PC-3 (cell line): ENCODE data around the gene MRO. TPM values are rescaled to one million over a fixed set of nuclear protein-coding genes. Genes with fewer than 3 reads are reported as not detected.

Experiments used
- ATAC-seq: fragments of 200-7000 bp; cut with Tn5 transposase; 2 replicates; pipeline ENCODE4 v1.9.1; 2020; ENCODE audit warnings: mild to moderate bottlenecking, moderate library complexity
- BruUV-seq: library from RNA; stranded (reverse); fragments of 400-500 nt; replicated peaks from 2 replicates; lab custom pipeline; 2021; lab: Mats Ljungman, UMichigan
- CTCF ChIA-PET: fragments of 300-600 bp; sonication (Branson Sonifier 250); formaldehyde crosslinking; loops from one replicate; lab custom pipeline; 2022; ENCODE audit warnings: antibody characterized with exemption; lab: Charles Lee
- POLR2A ChIA-PET: fragments of 300-600 bp; sonication (Branson Sonifier 250); formaldehyde crosslinking; loops from one replicate; lab custom pipeline; 2022; ENCODE audit warnings: antibody characterized with exemption; ENCODE audit not compliant: unreplicated experiment; lab: Charles Lee
- DNase-seq: peaks from one replicate; pipeline ENCODE4 v3.0.0-alpha.2; 2015
- H2AFZ ChIP-seq: fragments of 300-600 bp; sonication (generic); 2 replicates; pipeline ENCODE4 v1.6.0; 2016; ENCODE audit warnings: antibody characterized with exemption, low read length
- H3F3A ChIP-seq: fragments of 300-600 bp; sonication (generic); one replicate; pipeline ENCODE4 v1.6.0; 2017; ENCODE audit warnings: antibody characterized with exemption, low read length, control low read depth, mild to moderate bottlenecking; ENCODE audit not compliant: unreplicated experiment
- H3K27ac ChIP-seq: fragments of 300-600 bp; sonication (generic); 2 replicates; pipeline ENCODE4 v1.5.1; 2016; ENCODE audit warnings: mild to moderate bottlenecking, low read length
- H3K27me3 ChIP-seq: fragments of 300-600 bp; sonication (generic); 2 replicates; pipeline ENCODE4 v1.6.1; 2016; ENCODE audit warnings: low read length, mixed read lengths
- H3K36me3 ChIP-seq: fragments of 300-600 bp; sonication (generic); 2 replicates; pipeline ENCODE4 v1.6.1; 2016; ENCODE audit warnings: low read depth, mixed run types, low read length, mixed read lengths
- H3K4me1 ChIP-seq: fragments of 300-600 bp; sonication (generic); 2 replicates; pipeline ENCODE4 v1.5.1; 2016; ENCODE audit warnings: low read length; ENCODE audit not compliant: insufficient read depth
- H3K4me2 ChIP-seq: fragments of 300-600 bp; sonication (generic); 2 replicates; pipeline ENCODE4 v1.6.0; 2016; ENCODE audit warnings: low read length
- H3K4me3 ChIP-seq: fragments of 300-600 bp; sonication (generic); 2 replicates; pipeline ENCODE4 v1.5.1; 2016; ENCODE audit warnings: mild to moderate bottlenecking, low read length, mixed read lengths
- H3K79me2 ChIP-seq: fragments of 300-600 bp; sonication (generic); 2 replicates; pipeline ENCODE4 v1.6.1; 2017; ENCODE audit warnings: low read length, mixed read lengths
- H3K9ac ChIP-seq: fragments of 300-600 bp; sonication (generic); 2 replicates; pipeline ENCODE4 v1.6.0; 2016; ENCODE audit warnings: mild to moderate bottlenecking, low read length
- H3K9me2 ChIP-seq: fragments of 300-600 bp; sonication (generic); replicated peaks from 2 replicates; pipeline ENCODE4 v1.6.1; 2016; ENCODE audit warnings: mixed run types, low read length, mixed read lengths
- H3K9me3 ChIP-seq: fragments of 300-600 bp; sonication (generic); 2 replicates; pipeline ENCODE4 v1.6.1; 2016; ENCODE audit warnings: low read length, mixed read lengths
- H4K20me1 ChIP-seq: fragments of 300-600 bp; sonication (generic); 2 replicates; pipeline ENCODE4 v1.6.1; 2016; ENCODE audit warnings: low read length, mixed read lengths
- CTCF ChIP-seq: fragments of 300-600 bp; sonication (generic); conservative IDR thresholded peaks from 2 replicates; pipeline ENCODE4 v1.5.1; 2017; ENCODE audit warnings: antibody characterized with exemption, low read depth, mild to moderate bottlenecking, low read length
- EZH2 ChIP-seq: fragments of 300-600 bp; sonication (generic); IDR thresholded peaks from one replicate; pipeline ENCODE4 v1.6.1; 2017; ENCODE audit warnings: antibody characterized with exemption, mild to moderate bottlenecking, low read length; ENCODE audit not compliant: unreplicated experiment
- EZH2phosphoT487 ChIP-seq: fragments of 300-600 bp; sonication (generic); IDR thresholded peaks from 2 replicates; pipeline ENCODE4 v1.6.1; 2018; ENCODE audit warnings: mild to moderate bottlenecking, antibody characterized with exemption, low read length, borderline replicate concordance
- intact Hi-C: fragments of 100-400 bp; cut with micrococcal nuclease; formaldehyde crosslinking; loops from 2 replicates; pipeline ENCODE4 v1.9.0; 2023
- total RNA-seq: library from RNA; depleted of rRNA; stranded (reverse); fragments of >200 nt; gene quantifications from 2 replicates; pipeline ENCODE4 v1.2.3, GENCODE V29; 2014

MRO gene
- total RNA-seq, 1 experiment from 2014 or later: 0.55 TPM

- Histone ChIP-seq H3K9me2 (no peaks in the 10 kb centered on the region), H3K9me3 (no peaks in the 10 kb centered on the region), H3K4me3 (no peak overlapping the region), H3K9ac (no peak overlapping the region), H2AFZ (no peak overlapping the region), H3K27me3 (no peaks in the 10 kb centered on the region), H3K27ac (no peak overlapping the region), H3K4me1 (peaks cover 4% of the 10 kb centered on the region; the same call in 1 of the 2 replicates), H4K20me1 (no peaks in the 10 kb centered on the region), H3F3A (no peaks in the 10 kb centered on the region), H3K4me2 (no peak overlapping the region), H3K36me3 (no peaks in the 10 kb centered on the region), H3K79me2 (no peaks in the 10 kb centered on the region)
- DNase-seq (no peak), ATAC-seq (no peak)
- no TSS peak for BruUV-seq
- intact Hi-C loops: loop anchor here (10.0 kb wide), 2 partner anchors 209 to 369 kb away; partner anchors contain the start of genes MEX3C and SMAD4
- ChIA-PET POLR2A (no interaction called here), CTCF (no interaction called here)
- TF ChIP-seq EZH2: no peak
- TF ChIP-seq EZH2phosphoT487: no peak
- TF ChIP-seq CTCF: no peak
These were observed 6.2 kb upstream of the MRO start for GRCh38 chr18:50826027-50826426.

DNA sequence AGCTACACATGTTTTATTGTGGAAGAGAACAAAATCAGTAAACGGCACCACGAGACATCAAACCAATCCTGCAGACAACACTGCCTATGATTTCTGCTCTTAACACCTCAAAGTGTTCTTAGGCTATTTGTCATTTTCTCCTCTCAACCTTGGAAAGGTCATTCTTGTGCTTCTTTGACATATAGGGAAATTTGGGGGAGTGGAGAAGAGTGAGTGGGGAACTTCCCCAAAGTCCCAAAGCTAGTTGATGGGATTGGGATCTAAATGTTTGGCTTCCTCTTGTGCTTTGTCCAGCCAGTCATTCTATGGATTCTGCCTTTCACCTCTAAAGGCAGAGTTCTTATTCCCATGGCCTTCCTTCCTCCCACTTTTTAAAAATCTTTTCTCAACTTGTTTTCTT lies 5.8 kb upstream of the MRO start:
- BruUV-seq: no TSS peak
- POLR2A ChIA-PET: no interaction called here
- H2AFZ ChIP-seq: no peak overlapping the region
- H3K27ac ChIP-seq: no peak overlapping the region
- no peaks in the 10 kb centered on the region for H3K9me2 ChIP-seq
- no peaks in the 10 kb centered on the region for H3K36me3 ChIP-seq
- H3K9ac ChIP-seq: no peak overlapping the region
- DNase-seq (no peak), ATAC-seq (no peak)
- no peaks in the 10 kb centered on the region for H3F3A ChIP-seq
- H3K27me3 ChIP-seq: no peaks in the 10 kb centered on the region
- H3K4me3 ChIP-seq: no peak overlapping the region
- H3K79me2 ChIP-seq: no peaks in the 10 kb centered on the region
- H3K9me3 ChIP-seq: no peaks in the 10 kb centered on the region
- H4K20me1 ChIP-seq: no peaks in the 10 kb centered on the region
- no peak for TF ChIP-seq EZH2
- no peak for TF ChIP-seq CTCF
- no peak for TF ChIP-seq EZH2phosphoT487
- peaks cover 4% of the 10 kb centered on the region; the same call in 1 of the 2 replicates for H3K4me1 ChIP-seq
- CTCF ChIA-PET: no interaction called here
- intact Hi-C loops: loop anchor here (10.0 kb wide), 2 partner anchors 209 to 369 kb away; partner anchors contain the start of genes MEX3C and SMAD4
- no peak overlapping the region for H3K4me2 ChIP-seq

DNA sequence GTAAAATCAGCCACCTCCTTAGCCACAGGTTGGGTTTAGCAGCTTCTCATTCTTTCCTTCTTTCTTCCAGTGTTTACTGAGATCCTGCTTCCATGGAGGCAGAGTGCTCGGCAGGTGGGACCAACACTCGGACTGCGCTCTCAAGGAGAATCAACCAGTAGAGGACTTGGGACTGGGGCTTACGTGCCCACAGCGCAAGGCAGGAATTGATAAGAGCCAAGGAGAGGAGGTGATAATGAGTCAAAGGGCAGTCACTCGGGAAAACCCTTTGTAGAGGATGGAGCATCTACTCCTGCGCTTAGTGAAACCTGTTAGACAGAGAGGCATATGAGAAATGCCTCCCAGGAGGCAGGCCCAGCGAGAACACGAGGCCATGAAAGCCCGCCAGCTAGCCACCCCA lies 2.9 kb upstream of the MRO start:
- Histone ChIP-seq H3K27me3 (no peaks in the 10 kb centered on the region), H3K36me3 (no peaks in the 10 kb centered on the region), H3F3A (no peaks in the 10 kb centered on the region), H2AFZ (no peak overlapping the region), H3K4me2 (no peak overlapping the region), H3K9me3 (no peaks in the 10 kb centered on the region), H3K27ac (no peak overlapping the region), H3K79me2 (no peaks in the 10 kb centered on the region), H3K4me1 (no peaks in the 10 kb centered on the region), H4K20me1 (no peaks in the 10 kb centered on the region), H3K9ac (no peak overlapping the region), H3K4me3 (no peak overlapping the region), H3K9me2 (no peaks in the 10 kb centered on the region)
- CTCF ChIA-PET: no interaction called here
- BruUV-seq: no TSS peak
- intact Hi-C loops: loop anchor here (10.0 kb wide), 2 partner anchors 212 to 372 kb away; partner anchors contain the start of genes MEX3C and SMAD4
- POLR2A ChIA-PET: no interaction called here
- DNase-seq (no peak), ATAC-seq (no peak)
- TF ChIP-seq EZH2phosphoT487: no peak
- TF ChIP-seq EZH2: no peak
- TF ChIP-seq CTCF: no peak
